Endothelial cell of umbilical vein (primary cell): ENCODE measurements around the gene ZHX3. TPM values are rescaled to one million over a fixed set of nuclear protein-coding genes. Genes with fewer than 3 reads are reported as not detected.
A peak's percentile ranks its signal among the peaks of the same experiment; 100 is the strongest.

Experiments used
- BruUV-seq: library from RNA; stranded (reverse); fragments of 400-500 nt; replicated peaks from 2 replicates; lab custom pipeline; 2021; lab: Mats Ljungman, UMichigan
- CTCF ChIA-PET: fragments of 300-600, 350-600 bp; sonication (Branson Sonifier 250); formaldehyde crosslinking; loops from one replicate; lab custom pipeline; 2021; ENCODE audit warnings: antibody characterized with exemption, inconsistent platforms; lab: Charles Lee
- POLR2A ChIA-PET: fragments of 300-600, 350-600 bp; sonication (Branson Sonifier 250); formaldehyde crosslinking; loops from one replicate; lab custom pipeline; 2021; ENCODE audit warnings: antibody characterized with exemption, inconsistent platforms; lab: Charles Lee
- DNase-seq: peaks from one replicate; pipeline ENCODE4 v3.0.0-alpha.2; 2011; ENCODE audit warnings: low read depth, low spot score
- FAIRE-seq: peaks from 2 replicates; lab custom pipeline; 2011; peaks lifted over from hg19 to GRCh38; lab: Jason Lieb, UNC
- H2AFZ ChIP-seq: 2 replicates; pipeline ENCODE4 v1.6.0; 2012; ENCODE audit warnings: low read depth, low read length, control low read depth, inconsistent platforms
- H3K27ac ChIP-seq: 2 replicates; pipeline ENCODE4 v1.5.1; 2011; ENCODE audit warnings: low read depth, mild to moderate bottlenecking, control low read depth, low read length, moderate library complexity; ENCODE audit not compliant: insufficient read depth
- H3K27me3 ChIP-seq, 2 experiments: 2 replicates each; pipeline versions ENCODE4 v1.6.0 to v1.6.1; 2011; ENCODE audit warnings: low read length in 2 of 2, mixed read lengths in 1 of 2; ENCODE audit not compliant: control insufficient read depth in 2 of 2, insufficient read depth in 2 of 2
- H3K36me3 ChIP-seq, 2 experiments: 2 replicates in 1 of 2; 3 replicates in 1 of 2; pipeline ENCODE4 v1.5.1; 2011; ENCODE audit warnings: low read length in 2 of 2, mild to moderate bottlenecking in 1 of 2, moderate library complexity in 1 of 2; ENCODE audit not compliant: control insufficient read depth in 2 of 2, insufficient read depth in 2 of 2; ENCODE audit errors: extremely low read depth in 1 of 2
- H3K4me1 ChIP-seq: 3 replicates; pipeline ENCODE4 v1.5.1; 2011; ENCODE audit warnings: mild to moderate bottlenecking, low read length; ENCODE audit not compliant: control insufficient read depth, insufficient read depth; ENCODE audit errors: extremely low read depth
- H3K4me2 ChIP-seq: 2 replicates; pipeline ENCODE4 v1.6.1; 2011; ENCODE audit warnings: low read length, control low read depth, mixed read lengths; ENCODE audit not compliant: insufficient read depth
- H3K4me3 ChIP-seq, 3 experiments: fragments of 200-600 bp in 1 of 3; sonication (generic), shearing (Covaris generic) in 1 of 3; replicated peaks in 1 of 3; 2 replicates each; pipeline ENCODE4 v1.5.1; 2011 to 2016; ENCODE audit warnings: control low read depth in 3 of 3, low read length in 3 of 3, mild to moderate bottlenecking in 2 of 3, inconsistent platforms in 1 of 3, low read depth in 1 of 3, moderate library complexity in 1 of 3; ENCODE audit not compliant: insufficient read depth in 1 of 3
- H3K79me2 ChIP-seq: 2 replicates; pipeline ENCODE4 v1.6.0; 2012; ENCODE audit warnings: low read length, inconsistent platforms; ENCODE audit not compliant: control insufficient read depth, insufficient read depth
- H3K9ac ChIP-seq: replicated peaks from 2 replicates; pipeline ENCODE3; 2011; ENCODE audit warnings: low read length, control low read depth; ENCODE audit not compliant: insufficient read depth; ENCODE audit errors: extremely low read depth
- H3K9me1 ChIP-seq: replicated peaks from 3 replicates; pipeline ENCODE4 v1.6.0; 2011; ENCODE audit warnings: mild to moderate bottlenecking, low read length; ENCODE audit not compliant: control insufficient read depth, insufficient read depth; ENCODE audit errors: extremely low read depth
- H3K9me3 ChIP-seq: replicated peaks from 2 replicates; pipeline ENCODE4 v1.5.1; 2012; ENCODE audit warnings: low read length, inconsistent platforms; ENCODE audit not compliant: control insufficient read depth, insufficient read depth
- H4K20me1 ChIP-seq: replicated peaks from 2 replicates; pipeline ENCODE3; 2011; ENCODE audit warnings: mild to moderate bottlenecking, low read length; ENCODE audit not compliant: control insufficient read depth, insufficient read depth; ENCODE audit errors: extremely low read depth
- EZH2 ChIP-seq: IDR thresholded peaks from 2 replicates; pipeline ENCODE4 v1.6.1; 2012; ENCODE audit warnings: borderline replicate concordance, low read depth, mild to moderate bottlenecking, moderate library complexity, low read length, inconsistent platforms; ENCODE audit not compliant: severe bottlenecking
- FOS ChIP-seq: IDR thresholded peaks from 2 replicates; pipeline ENCODE4 v1.6.1; 2011; ENCODE audit warnings: mild to moderate bottlenecking, low read length, moderate library complexity, borderline replicate concordance; ENCODE audit not compliant: insufficient read depth
- GATA2 ChIP-seq: IDR thresholded peaks from 2 replicates; pipeline ENCODE4 v1.7.0; 2011; ENCODE audit warnings: low read depth, mild to moderate bottlenecking, moderate library complexity, mixed read lengths, low read length; ENCODE audit not compliant: insufficient read length, insufficient read depth
- JUN ChIP-seq: IDR thresholded peaks from 2 replicates; pipeline ENCODE4 v1.6.1; 2011; ENCODE audit warnings: borderline replicate concordance, low read depth; ENCODE audit not compliant: insufficient read length, insufficient read depth
- MYC ChIP-seq: IDR thresholded peaks from one replicate; pipeline ENCODE4 v1.6.1; 2011; ENCODE audit warnings: mild to moderate bottlenecking, low read depth, low read length
- POLR2A ChIP-seq: IDR thresholded peaks from 2 replicates; pipeline ENCODE4 v1.6.1; 2012; ENCODE audit warnings: low read depth, mild to moderate bottlenecking, control low read depth, low read length
- POLR2AphosphoS5 ChIP-seq: IDR thresholded peaks from 2 replicates; pipeline ENCODE4 v1.6.1; 2012; ENCODE audit warnings: low read depth, mild to moderate bottlenecking, control low read depth, low read length, moderate library complexity; ENCODE audit not compliant: insufficient read depth
- dilution Hi-C: fragments of 300-500 bp; cut with MboI; formaldehyde crosslinking; loops from one replicate; pipeline ENCODE4 v1.15.0; 2019; ENCODE audit warnings: low sequenced_read_pairs; ENCODE audit not compliant: extremely low pct_ligation_motif_present
- intact Hi-C: fragments of 100-400 bp; cut with micrococcal nuclease; formaldehyde crosslinking; loops from one replicate; pipeline ENCODE4 v1.10.0; 2022
- polyA plus RNA-seq, 4 experiments: library from polyadenylated mRNA; depleted of rRNA in 3 of 4; stranded (reverse) in 3 of 4; unstranded in 1 of 4; fragments of >200 nt; gene quantifications; 2 replicates each; pipeline versions ENCODE4 v1.2.1 to v1.2.3, GENCODE V29; 2011 to 2012; ENCODE audit warnings: missing spikeins in 1 of 4
- total RNA-seq: library from RNA; stranded (reverse); gene quantifications from 2 replicates; pipeline ENCODE4 v1.2.3, GENCODE V29; 2021
- TF ChIP-seq, protein P1 (sequence below): IDR thresholded peaks from 2 replicates; pipeline ENCODE4 v1.6.1; 2011; ENCODE audit not compliant: insufficient read depth, insufficient read length
- TF ChIP-seq, protein P2 (sequence below), 2 donors: IDR thresholded peaks; 1 replicate in 1 of 2; 2 replicates in 1 of 2; pipeline ENCODE4 v1.5.1; 2011; ENCODE audit warnings: low read length in 2 of 2, mild to moderate bottlenecking in 2 of 2, moderate library complexity in 2 of 2, control low read depth in 1 of 2, inconsistent platforms in 1 of 2, low read depth in 1 of 2; ENCODE audit not compliant: insufficient read depth in 1 of 2; ENCODE audit errors: extremely low read depth in 1 of 2

The ZHX3 gene
- total and polyA plus RNA-seq, 2 donors (not counting 3 experiments of a cell fraction or from before 2014, with no cell fraction given): 7.4 to 17.8 TPM

DNA sequence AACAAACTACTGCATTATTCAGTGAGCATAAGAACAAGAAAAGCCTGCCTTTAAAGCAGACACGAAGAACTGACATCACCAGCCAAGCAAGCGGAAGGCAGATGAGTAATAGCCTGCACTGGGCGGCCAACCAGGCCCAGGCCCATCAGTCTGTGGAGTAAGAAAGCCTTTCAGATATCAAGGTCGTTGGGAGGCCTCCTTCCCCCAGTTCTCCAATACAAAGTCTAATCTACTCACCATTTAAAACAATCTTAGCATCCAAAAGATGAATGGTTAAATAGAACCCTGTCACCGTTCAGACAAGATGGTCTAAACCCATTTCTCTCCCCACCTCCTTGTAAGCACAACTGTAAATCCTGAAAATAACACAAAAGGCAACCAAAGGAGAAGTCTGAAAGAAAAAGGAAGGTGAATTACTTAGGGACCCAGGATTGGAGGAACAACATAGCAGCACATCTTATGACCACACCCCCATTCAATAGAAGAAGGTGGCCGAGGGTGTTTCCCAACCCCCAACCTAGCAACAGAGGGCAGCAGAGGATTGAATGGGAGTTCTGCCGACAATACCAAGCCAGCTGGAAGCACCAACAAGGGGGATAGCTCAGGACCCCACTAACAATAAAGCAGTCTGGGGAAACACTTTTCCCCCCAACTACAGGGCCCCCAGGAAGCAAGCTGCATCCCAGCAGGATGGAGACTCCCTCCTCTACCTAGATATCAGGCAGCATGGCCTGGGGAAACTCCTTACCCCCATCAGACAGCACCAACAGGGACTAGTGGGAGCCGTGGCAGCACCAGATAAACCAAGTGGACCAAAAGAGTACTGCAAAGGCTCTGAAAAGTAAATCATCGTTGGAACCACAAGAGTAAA is 67.9 kb downstream of the ZHX3 start:
- Histone ChIP-seq H3K4me2 (peak overlapping the region; percentile 98), H3K79me2 (peaks cover 2% of the 10 kb centered on the region), H3K9me1 (no peaks in the 10 kb centered on the region), H3K27ac (peak overlapping the region; percentile 99), H3K9me3 (no peaks in the 10 kb centered on the region), H3K27me3 (no peaks in the 10 kb centered on the region), H3K4me1 (peaks cover 67% of the 10 kb centered on the region), H2AFZ (peak overlapping the region; percentile 13), H4K20me1 (no peaks in the 10 kb centered on the region), H3K9ac (peak overlapping the region; percentile 97), H3K4me3 (peak overlapping the region in 1 of 3 experiments; percentile 63), H3K36me3 (no peaks in the 10 kb centered on the region)
- CTCF ChIA-PET: interaction anchor here (0.6 to 2.8 kb wide), 17 partner anchors 9 to 161 kb away, joined by 3 to 49 read pairs (median 4); partner anchors contain the start of gene LPIN3
- dilution Hi-C loops (no loop called here), intact Hi-C loops (loop anchor here (1.0 to 2.0 kb wide), 8 partner anchors 41 to 247 kb away; partner anchors contain the start of genes LPIN3, PLCG1 and ZHX3)
- DNase-seq (peak; percentile 92), FAIRE-seq (peak; percentile 88)
- BruUV-seq: TSS peak; percentile 94
- POLR2A ChIA-PET: no interaction called here
- TF ChIP-seq POLR2A: peak; percentile 12
- TF ChIP-seq EZH2: no peak
- TF ChIP-seq, protein P1, sequence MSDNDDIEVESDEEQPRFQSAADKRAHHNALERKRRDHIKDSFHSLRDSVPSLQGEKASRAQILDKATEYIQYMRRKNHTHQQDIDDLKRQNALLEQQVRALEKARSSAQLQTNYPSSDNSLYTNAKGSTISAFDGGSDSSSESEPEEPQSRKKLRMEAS: no peak
- TF ChIP-seq, protein P2, sequence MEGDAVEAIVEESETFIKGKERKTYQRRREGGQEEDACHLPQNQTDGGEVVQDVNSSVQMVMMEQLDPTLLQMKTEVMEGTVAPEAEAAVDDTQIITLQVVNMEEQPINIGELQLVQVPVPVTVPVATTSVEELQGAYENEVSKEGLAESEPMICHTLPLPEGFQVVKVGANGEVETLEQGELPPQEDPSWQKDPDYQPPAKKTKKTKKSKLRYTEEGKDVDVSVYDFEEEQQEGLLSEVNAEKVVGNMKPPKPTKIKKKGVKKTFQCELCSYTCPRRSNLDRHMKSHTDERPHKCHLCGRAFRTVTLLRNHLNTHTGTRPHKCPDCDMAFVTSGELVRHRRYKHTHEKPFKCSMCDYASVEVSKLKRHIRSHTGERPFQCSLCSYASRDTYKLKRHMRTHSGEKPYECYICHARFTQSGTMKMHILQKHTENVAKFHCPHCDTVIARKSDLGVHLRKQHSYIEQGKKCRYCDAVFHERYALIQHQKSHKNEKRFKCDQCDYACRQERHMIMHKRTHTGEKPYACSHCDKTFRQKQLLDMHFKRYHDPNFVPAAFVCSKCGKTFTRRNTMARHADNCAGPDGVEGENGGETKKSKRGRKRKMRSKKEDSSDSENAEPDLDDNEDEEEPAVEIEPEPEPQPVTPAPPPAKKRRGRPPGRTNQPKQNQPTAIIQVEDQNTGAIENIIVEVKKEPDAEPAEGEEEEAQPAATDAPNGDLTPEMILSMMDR (IDR thresholded peaks at IDR 0.05; ENCODE audit: extremely low read depth in 1 of 2, insufficient read depth in 1 of 2, low read depth in 1 of 2, low read length in 2 of 2): peak in 1 of 2 donors; percentile 34
- peak; percentile 84 for TF ChIP-seq FOS
- peak; percentile 77 for TF ChIP-seq JUN
- TF ChIP-seq MYC: no peak
- no peak for TF ChIP-seq GATA2
- TF ChIP-seq POLR2AphosphoS5: peak; percentile 69
